Tibial artery (tissue), 4 donors: Measurements from ENCODE around the gene KLHL35.

Source experiments
- DNase-seq, 2 donors: peaks; one replicate each; pipeline ENCODE4 v3.0.0-alpha.2; 2019
- H3K27ac ChIP-seq, 2 donors: fragments of 200-600 bp; sonication (generic) in 1 of 2; 1 replicate in 1 of 2; 2 replicates in 1 of 2; pipeline ENCODE4 v1.5.1; 2018 to 2019; ENCODE audit warnings: mild to moderate bottlenecking in 1 of 2
- H3K27me3 ChIP-seq, 2 donors: fragments of 200-600 bp; sonication (generic) in 1 of 2; one replicate each; pipeline versions ENCODE4 v1.5.1 to v1.6.0; 2016 to 2019
- H3K36me3 ChIP-seq, 3 donors: fragments of 200-600 bp; sonication (generic) in 2 of 3; one replicate each; pipeline ENCODE4 v1.5.1; 2016 to 2019; ENCODE audit warnings: mild to moderate bottlenecking in 2 of 3
- H3K4me1 ChIP-seq, 4 donors: fragments of 200-600 bp; sonication (generic) in 2 of 4; 1 replicate in 3 of 4; 2 replicates in 1 of 4; pipeline ENCODE4 v1.5.1; 2016 to 2019
- H3K4me3 ChIP-seq, 2 donors: fragments of 200-600 bp; sonication (generic) in 1 of 2; 1 replicate in 1 of 2; 2 replicates in 1 of 2; pipeline ENCODE4 v1.5.1; 2018 to 2019; ENCODE audit warnings: mild to moderate bottlenecking in 2 of 2
- H3K9me3 ChIP-seq, 3 donors: fragments of 200-600 bp; sonication (generic) in 1 of 3; one replicate each; pipeline ENCODE4 v1.5.1; 2016 to 2019
- intact Hi-C: fragments of 100-400 bp; cut with DNase I; formaldehyde crosslinking; loops from one replicate; pipeline ENCODE4 v1.15.0; 2023; ENCODE audit warnings: low total_unique reads
- TF ChIP-seq, protein P1 (sequence below), 2 experiments: fragments of 200-600 bp in 1 of 2; fragments of 450-650 bp in 1 of 2; IDR thresholded peaks; one replicate each; pipeline ENCODE4 v1.5.1; 2017 to 2019; ENCODE audit warnings: antibody characterized with exemption in 2 of 2, mild to moderate bottlenecking in 1 of 2, moderate library complexity in 1 of 2

Gene KLHL35

DNA sequence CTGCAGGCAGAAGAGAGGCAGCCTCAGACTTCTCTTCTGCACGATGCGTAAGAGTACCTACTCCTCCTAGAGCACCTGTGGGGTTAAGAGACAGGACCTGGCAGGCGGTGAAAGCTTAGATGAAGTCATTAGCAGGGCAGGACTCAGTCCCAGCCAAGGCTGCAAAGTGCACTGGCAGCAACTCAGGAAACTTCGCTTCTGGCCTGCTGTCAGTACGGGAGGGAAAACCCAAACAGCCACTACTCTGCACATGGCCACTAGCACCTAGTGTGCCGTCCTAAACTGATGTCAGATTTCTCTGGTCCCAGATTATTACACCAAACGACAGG lies 8.8 kb upstream of the KLHL35 start:
- peaks cover 0 to 16% (median 0%) of the 10 kb centered on the region in 3 donors for H3K36me3 ChIP-seq
- no peaks in the 10 kb centered on the region for H3K4me1 ChIP-seq
- H3K27ac ChIP-seq = no peak overlapping the region
- no peak overlapping the region for H3K4me3 ChIP-seq
- no peaks in the 10 kb centered on the region for H3K27me3 ChIP-seq
- DNase-seq = no peak
- TF ChIP-seq, protein P1, sequence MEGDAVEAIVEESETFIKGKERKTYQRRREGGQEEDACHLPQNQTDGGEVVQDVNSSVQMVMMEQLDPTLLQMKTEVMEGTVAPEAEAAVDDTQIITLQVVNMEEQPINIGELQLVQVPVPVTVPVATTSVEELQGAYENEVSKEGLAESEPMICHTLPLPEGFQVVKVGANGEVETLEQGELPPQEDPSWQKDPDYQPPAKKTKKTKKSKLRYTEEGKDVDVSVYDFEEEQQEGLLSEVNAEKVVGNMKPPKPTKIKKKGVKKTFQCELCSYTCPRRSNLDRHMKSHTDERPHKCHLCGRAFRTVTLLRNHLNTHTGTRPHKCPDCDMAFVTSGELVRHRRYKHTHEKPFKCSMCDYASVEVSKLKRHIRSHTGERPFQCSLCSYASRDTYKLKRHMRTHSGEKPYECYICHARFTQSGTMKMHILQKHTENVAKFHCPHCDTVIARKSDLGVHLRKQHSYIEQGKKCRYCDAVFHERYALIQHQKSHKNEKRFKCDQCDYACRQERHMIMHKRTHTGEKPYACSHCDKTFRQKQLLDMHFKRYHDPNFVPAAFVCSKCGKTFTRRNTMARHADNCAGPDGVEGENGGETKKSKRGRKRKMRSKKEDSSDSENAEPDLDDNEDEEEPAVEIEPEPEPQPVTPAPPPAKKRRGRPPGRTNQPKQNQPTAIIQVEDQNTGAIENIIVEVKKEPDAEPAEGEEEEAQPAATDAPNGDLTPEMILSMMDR (IDR thresholded peaks at IDR 0.05) = no peak
- no peaks in the 10 kb centered on the region for H3K9me3 ChIP-seq
- intact Hi-C loops = loop anchor here (10.0 kb wide), 1 partner anchor 47 kb away; the partner anchor contains the start of gene RPS3

DNA sequence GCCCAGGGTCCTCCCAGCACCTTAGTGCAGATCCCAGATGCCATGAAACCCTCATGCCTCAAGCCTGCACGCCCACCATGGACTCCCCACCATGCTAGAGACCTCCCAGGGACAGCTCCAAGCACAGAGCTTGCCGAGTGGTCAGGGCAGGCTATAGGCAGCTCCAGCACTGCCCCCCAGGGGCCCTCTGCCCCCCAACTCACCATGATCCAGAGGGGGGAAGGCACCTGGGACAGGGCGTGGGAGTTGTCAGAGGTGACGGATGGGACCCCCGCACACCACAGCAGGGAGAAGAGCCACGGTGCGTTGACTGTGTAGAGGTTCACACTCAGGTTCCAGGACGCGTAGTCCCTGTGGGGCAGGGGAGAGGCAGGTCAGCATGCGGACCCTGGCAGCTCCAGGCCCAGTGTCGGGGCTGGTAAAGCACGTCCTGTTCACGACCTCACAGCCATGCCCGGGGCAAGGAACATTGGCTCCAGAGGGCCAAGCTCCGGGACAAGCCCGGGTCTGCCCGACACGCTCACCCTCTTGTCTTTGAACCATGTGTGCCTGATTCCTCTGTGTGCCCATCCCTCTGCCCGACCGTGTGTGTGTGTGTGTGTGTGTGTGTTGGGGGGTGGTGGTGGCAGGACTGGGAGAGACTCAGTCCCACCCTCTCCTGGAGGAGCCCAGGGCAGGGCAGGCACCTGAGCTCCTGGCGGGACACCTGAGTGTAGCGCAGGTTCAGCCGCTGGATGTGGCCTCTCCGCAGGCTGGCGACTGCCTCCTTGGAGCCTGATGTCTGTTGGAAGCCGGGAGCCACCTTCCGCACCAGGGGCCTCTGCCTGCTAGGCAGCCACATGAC lies 8.2 kb upstream of the KLHL35 start:
- Histone ChIP-seq H3K4me1 (no peaks in the 10 kb centered on the region), H3K9me3 (no peaks in the 10 kb centered on the region), H3K27me3 (no peaks in the 10 kb centered on the region), H3K36me3 (peaks cover 0 to 16% (median 0%) of the 10 kb centered on the region in 3 donors), H3K4me3 (no peak overlapping the region), H3K27ac (no peak overlapping the region)
- intact Hi-C loops = loop anchor here (10.0 kb wide), 1 partner anchor 46 kb away; the partner anchor contains the start of gene RPS3
- DNase-seq = no peak
- TF ChIP-seq, protein P1 (IDR thresholded peaks at IDR 0.05) = no peak

DNA sequence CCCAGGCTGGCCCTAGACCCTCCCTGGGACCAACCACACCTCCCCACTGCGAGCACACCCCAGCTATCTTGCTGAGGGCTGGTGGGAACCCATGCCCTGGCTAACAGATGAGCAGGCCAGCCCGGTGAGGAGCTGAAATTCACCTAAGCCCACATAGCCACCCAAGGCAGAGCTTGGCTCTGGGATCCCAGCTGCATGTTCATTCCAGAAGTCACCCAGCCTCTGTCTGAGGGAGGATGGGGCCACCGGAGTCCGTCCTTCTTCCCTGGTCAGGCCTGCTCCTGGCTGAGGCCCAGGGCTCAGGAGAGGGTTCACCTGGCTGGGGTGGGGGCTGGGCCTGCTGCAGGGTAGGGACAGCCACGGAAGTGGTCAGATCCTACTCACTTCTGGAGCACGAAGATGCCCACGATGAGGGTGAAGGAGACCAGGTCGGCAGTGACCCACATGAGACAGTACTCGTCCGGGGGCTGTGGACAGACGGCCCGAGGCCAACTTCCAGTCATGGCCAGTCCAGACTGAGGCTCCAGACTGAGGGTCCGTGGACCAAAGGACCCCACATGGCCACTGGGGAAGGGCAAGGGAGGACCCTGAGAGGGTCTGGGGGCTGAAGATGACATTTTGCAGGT lies 6.6 kb upstream of the KLHL35 start:
- no peaks in the 10 kb centered on the region for H3K27me3 ChIP-seq
- H3K27ac ChIP-seq = no peak overlapping the region
- TF ChIP-seq, protein P1 (IDR thresholded peaks at IDR 0.05) = no peak
- no peaks in the 10 kb centered on the region for H3K4me1 ChIP-seq
- H3K9me3 ChIP-seq = no peaks in the 10 kb centered on the region
- intact Hi-C loops = loop anchor here (10.0 kb wide), 1 partner anchor 45 kb away; the partner anchor contains the start of gene RPS3
- no peak for DNase-seq
- H3K36me3 ChIP-seq = peaks cover 0 to 23% (median 0%) of the 10 kb centered on the region in 3 donors
- H3K4me3 ChIP-seq = no peak overlapping the region

DNA sequence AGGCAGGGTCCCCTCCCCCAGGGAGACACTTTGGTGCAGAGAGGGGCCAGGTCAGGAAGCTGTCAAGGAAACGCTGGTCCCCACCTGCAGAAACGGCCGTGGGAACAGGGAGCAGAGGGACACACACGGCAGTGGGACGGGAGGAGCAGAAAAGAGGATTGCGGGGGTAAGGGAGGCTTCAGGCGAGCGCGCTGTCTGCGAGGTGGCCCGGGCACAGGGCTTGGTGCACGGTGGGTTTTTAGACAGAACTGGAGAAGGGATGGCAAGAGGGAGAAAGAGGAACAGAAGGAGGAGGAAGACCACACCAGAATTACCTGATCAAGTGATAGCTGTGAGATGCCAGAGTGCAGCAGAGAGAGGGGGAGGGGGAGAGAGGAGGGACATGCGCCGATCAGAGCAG lies 6.0 kb upstream of the KLHL35 start:
- no peak overlapping the region for H3K4me3 ChIP-seq
- intact Hi-C loops = no loop called here
- no peaks in the 10 kb centered on the region for H3K27me3 ChIP-seq
- H3K36me3 ChIP-seq = peaks cover 0 to 25% (median 0%) of the 10 kb centered on the region in 3 donors
- TF ChIP-seq, protein P1 (IDR thresholded peaks at IDR 0.05) = no peak
- no peaks in the 10 kb centered on the region for H3K4me1 ChIP-seq
- DNase-seq = no peak
- no peak overlapping the region for H3K27ac ChIP-seq
- no peaks in the 10 kb centered on the region for H3K9me3 ChIP-seq

DNA sequence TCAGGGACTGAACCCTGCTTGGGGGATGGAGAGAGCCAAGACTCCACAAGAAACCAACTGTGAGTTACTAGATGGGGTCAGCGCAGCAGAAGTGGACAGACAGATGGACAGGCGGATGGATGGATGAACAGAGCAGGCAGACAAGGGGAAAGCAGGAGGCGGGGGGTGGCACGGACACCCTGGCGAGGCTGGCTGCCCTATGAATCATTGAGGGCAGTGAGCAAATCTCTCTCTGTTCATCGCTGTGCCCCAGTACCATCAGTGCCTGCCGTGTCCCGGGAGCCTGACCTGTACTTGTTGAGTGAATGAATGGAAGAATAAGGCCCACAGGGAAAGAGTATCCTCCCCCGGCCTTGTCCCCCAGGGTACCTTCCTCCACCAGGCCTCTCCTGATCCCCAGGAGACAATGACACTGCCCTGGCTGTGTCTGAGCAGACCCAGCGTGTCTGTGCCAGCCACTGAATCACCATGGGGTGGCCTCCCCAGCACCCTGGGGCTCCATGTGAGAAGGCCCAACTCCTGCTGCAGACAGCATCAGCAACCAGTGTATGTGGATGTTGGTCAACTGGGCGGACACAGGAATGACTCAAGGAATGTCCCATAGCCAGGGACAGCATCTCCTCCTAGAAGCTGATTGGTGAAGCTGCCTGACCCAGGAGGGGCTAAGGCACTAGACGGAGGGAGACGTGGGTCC lies 5.1 kb upstream of the KLHL35 start:
- intact Hi-C loops = no loop called here
- no peak for DNase-seq
- Histone ChIP-seq H3K36me3 (peaks cover 0 to 25% (median 0%) of the 10 kb centered on the region in 3 donors), H3K4me1 (no peaks in the 10 kb centered on the region), H3K27me3 (peaks cover 0 to 2% of the 10 kb centered on the region in 2 donors), H3K9me3 (no peaks in the 10 kb centered on the region), H3K4me3 (no peak overlapping the region), H3K27ac (no peak overlapping the region)
- TF ChIP-seq, protein P1 (IDR thresholded peaks at IDR 0.05) = no peak
